ENCODE data around the gene ELSPBP1.
"Not testable (repeated sequence)": the region's sequence is repeated elsewhere in the genome, so short reads cannot be mapped to it uniquely, and the experiment has no call there.

The ELSPBP1 gene

GRCh38 chr19:48053856-48054255, 59.4 kb downstream of the ELSPBP1 start:
- DNase-seq (ENCODE audit: low spot score) = no peak
- TF ChIP-seq CTCF (IDR thresholded peaks at IDR 0.05; ENCODE audit: extremely low read depth, insufficient read depth, missing control alignments) = no peak
- in situ Hi-C loops (cut with MboI; ENCODE audit: low pct_unique_long_range_greater_than_20kb, low sequenced_read_pairs, unreplicated experiment) = no loop called here

DNA sequence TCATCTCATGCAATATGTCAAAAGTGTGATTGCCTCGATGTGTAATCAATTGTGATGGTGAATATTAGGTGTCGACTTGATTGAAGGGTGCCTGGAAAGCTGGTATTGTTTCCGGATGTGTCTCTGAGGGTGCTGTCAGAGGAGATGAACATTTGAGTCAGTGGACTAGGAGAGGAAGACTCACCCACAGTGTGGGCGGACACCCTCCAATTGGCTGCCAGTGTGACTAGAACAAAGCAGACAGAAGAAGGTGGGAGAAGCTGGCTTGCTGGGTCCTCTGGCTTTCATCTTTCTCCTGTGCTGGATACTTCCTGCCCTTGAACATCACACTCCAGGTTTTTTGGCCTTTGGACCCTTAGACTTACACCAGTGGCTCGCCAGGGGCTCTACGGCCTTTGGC, 64.9 kb downstream of the ELSPBP1 start:
- in situ Hi-C loops (cut with MboI; ENCODE audit: low pct_unique_long_range_greater_than_20kb, low sequenced_read_pairs, unreplicated experiment) = no loop called here
- TF ChIP-seq CTCF (IDR thresholded peaks at IDR 0.05; ENCODE audit: extremely low read depth, insufficient read depth, missing control alignments) = no peak
- no peak for DNase-seq (ENCODE audit: low spot score)

GRCh38 chr19:48060381-48060780, 65.9 kb downstream of the ELSPBP1 start:
- in situ Hi-C loops (cut with MboI; ENCODE audit: low pct_unique_long_range_greater_than_20kb, low sequenced_read_pairs, unreplicated experiment) = no loop called here
- TF ChIP-seq CTCF (IDR thresholded peaks at IDR 0.05; ENCODE audit: extremely low read depth, insufficient read depth, missing control alignments) = no peak
- no peak for DNase-seq (ENCODE audit: low spot score)

DNA sequence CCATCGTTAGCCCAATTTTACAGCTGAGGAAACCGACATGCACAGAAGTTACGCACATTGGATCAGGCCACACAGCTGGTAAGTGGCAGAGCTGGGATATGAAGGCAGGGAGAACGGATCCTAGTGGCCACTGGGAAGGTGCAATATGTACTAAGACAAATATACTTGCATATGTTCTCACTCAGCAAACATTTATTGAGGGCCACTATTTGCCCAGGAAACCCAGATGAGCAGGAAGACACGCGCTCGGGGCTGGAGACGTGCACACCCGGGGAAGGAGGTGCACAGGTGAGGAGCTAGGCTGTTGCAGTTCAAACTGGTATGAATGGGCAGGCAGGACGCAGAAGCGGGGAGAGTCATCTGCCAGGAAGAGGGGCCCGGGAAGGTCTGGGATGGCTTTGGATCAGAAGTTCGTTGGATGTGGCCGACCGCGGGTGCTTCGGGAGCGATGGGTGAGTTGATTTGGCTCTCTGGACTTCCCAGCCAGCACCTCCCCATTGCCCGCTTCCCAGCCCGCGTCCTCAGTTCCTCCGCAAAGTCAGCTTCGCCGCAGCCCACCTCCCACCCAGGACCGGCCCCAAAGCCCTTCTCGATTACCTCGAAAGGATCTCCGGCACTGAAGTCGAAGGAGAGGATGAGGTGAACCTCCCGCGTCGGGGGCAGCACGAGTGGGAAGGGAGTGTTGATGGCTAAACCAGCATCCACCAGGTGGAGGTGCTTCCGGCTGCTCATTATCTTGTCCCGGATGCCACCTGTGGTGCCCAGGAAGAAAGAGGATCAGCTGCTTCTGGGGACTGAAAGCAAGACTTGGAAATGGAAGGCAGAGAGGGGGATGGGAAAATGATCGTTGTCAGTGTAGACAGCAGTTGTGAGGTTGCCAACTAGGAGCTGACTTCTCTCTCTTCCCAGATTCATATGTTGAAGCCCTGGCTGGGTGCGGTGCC, 67.2 kb downstream of the ELSPBP1 start:
- TF ChIP-seq CTCF (IDR thresholded peaks at IDR 0.05; ENCODE audit: extremely low read depth, insufficient read depth, missing control alignments) = no peak
- in situ Hi-C loops (cut with MboI; ENCODE audit: low pct_unique_long_range_greater_than_20kb, low sequenced_read_pairs, unreplicated experiment) = no loop called here
- no peak for DNase-seq (ENCODE audit: low spot score)

DNA sequence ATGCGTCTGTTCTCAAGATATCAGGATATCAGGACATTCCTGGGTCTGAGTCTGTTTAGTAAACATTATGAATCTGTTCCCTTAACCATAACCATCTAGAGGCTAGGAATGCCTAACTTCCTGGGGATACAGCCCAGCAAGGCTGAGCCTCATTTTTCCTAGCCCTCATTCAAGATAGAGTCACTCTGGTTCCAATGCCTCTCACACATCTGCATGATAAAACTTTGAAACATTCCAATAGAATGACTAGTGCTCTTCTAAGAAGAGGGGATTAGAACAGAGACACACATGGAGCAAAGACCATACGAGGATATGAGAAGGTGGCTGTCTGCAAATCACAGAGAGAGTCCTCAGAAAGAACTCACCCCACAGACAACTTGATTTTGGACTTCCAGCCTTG, 70.1 kb downstream of the ELSPBP1 start:
- in situ Hi-C loops (cut with MboI; ENCODE audit: low pct_unique_long_range_greater_than_20kb, low sequenced_read_pairs, unreplicated experiment) = no loop called here
- TF ChIP-seq CTCF (IDR thresholded peaks at IDR 0.05; ENCODE audit: extremely low read depth, insufficient read depth, missing control alignments) = no peak
- DNase-seq (ENCODE audit: low spot score) = no peak

DNA sequence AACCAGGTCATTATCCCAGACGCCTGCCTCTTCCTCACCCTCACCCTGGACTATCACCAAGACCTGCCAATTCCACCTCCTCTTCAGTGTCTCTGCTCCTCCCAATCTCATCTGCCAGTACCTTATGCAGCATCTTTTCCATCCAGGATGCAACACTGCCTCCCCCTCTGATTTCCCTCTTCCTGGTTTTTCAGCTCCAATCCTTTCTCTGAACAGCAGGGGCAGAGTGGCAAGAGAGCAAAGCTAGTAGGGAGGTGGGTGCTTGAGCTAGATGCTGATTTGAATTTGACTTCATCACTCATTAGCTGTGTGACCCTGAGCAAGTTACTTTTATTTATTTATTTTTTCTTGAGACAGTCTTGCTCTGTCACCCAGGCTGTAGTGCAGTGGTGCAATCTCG, 75.0 kb downstream of the ELSPBP1 start:
- no peak for DNase-seq (ENCODE audit: low spot score)
- no peak for TF ChIP-seq CTCF (IDR thresholded peaks at IDR 0.05; ENCODE audit: extremely low read depth, insufficient read depth, missing control alignments)
- in situ Hi-C loops (cut with MboI; ENCODE audit: low pct_unique_long_range_greater_than_20kb, low sequenced_read_pairs, unreplicated experiment) = no loop called here

GRCh38 chr19:48070177-48070769, 75.8 kb downstream of the ELSPBP1 start:
- in situ Hi-C loops (cut with MboI; ENCODE audit: low pct_unique_long_range_greater_than_20kb, low sequenced_read_pairs, unreplicated experiment); DNase-seq (ENCODE audit: low spot score): not testable (repeated sequence)

All from GM13977 (cell line).